Lower leg skin (tissue), 3 donors: ENCODE results near the gene MAN2B1.

Source experiments
- POLR2A ChIP-seq, 2 donors: fragments of 450-650 bp; IDR thresholded peaks; one replicate each; pipeline ENCODE4 v1.6.1; 2016 to 2017; ENCODE audit warnings: antibody characterized with exemption in 2 of 2, mild to moderate bottlenecking in 1 of 2, moderate library complexity in 1 of 2
- TF ChIP-seq, protein P1 (sequence below), 3 donors: fragments of 450-650 bp; IDR thresholded peaks; one replicate each; pipeline ENCODE4 v1.5.1; 2016; ENCODE audit warnings: antibody characterized with exemption in 3 of 3, mild to moderate bottlenecking in 3 of 3, moderate library complexity in 2 of 3

DNA sequence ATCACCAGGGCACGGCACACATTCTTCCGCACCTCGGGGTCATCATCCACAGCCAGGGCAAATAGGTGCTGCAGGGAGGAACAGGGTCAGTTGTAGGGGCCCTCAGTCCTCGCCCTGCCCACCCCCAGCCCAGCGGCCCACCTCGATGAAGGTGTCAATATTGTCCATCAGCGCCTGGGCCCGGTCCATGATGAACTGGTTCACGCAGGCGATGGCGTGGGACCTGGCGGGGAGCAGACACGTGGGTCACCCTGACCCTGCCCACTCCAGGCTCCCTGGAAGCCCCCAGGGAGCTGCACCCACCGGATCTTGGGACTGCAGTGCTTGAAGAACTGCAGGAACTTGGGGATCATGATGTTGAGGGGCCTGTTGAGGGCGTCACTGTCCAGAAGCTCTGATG, 48.6 kb upstream of the MAN2B1 start:
- TF ChIP-seq, protein P1, sequence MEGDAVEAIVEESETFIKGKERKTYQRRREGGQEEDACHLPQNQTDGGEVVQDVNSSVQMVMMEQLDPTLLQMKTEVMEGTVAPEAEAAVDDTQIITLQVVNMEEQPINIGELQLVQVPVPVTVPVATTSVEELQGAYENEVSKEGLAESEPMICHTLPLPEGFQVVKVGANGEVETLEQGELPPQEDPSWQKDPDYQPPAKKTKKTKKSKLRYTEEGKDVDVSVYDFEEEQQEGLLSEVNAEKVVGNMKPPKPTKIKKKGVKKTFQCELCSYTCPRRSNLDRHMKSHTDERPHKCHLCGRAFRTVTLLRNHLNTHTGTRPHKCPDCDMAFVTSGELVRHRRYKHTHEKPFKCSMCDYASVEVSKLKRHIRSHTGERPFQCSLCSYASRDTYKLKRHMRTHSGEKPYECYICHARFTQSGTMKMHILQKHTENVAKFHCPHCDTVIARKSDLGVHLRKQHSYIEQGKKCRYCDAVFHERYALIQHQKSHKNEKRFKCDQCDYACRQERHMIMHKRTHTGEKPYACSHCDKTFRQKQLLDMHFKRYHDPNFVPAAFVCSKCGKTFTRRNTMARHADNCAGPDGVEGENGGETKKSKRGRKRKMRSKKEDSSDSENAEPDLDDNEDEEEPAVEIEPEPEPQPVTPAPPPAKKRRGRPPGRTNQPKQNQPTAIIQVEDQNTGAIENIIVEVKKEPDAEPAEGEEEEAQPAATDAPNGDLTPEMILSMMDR (IDR thresholded peaks at IDR 0.05), result no peak
- TF ChIP-seq POLR2A (IDR thresholded peaks at IDR 0.05), result no peak
